Smooth muscle cell (in vitro differentiated cells): ENCODE data around the gene SPDYE1. TPM values are rescaled to one million over a fixed set of nuclear protein-coding genes. Genes with fewer than 3 reads are reported as not detected.

Source experiments
- DNase-seq: peaks from one replicate; lab custom pipeline; 2025; ENCODE audit not compliant: unreplicated experiment; lab: John Stamatoyannopoulos, UW
- H2AFZ ChIP-seq: fragments of 200-600 bp; sonication (generic); 2 replicates; pipeline ENCODE4 v1.6.0; 2016; ENCODE audit warnings: antibody characterized with exemption, low read depth, mild to moderate bottlenecking
- H3F3A ChIP-seq: fragments of 200-600 bp; sonication (generic); 2 replicates; pipeline ENCODE4 v1.6.0; 2017; ENCODE audit warnings: antibody characterized with exemption, low read depth
- H3K27ac ChIP-seq: fragments of 200-600 bp; sonication (generic); 2 replicates; pipeline ENCODE4 v1.5.1; 2016; ENCODE audit warnings: low read depth, mild to moderate bottlenecking
- H3K27me3 ChIP-seq: fragments of 200-600 bp; sonication (generic); 2 replicates; pipeline ENCODE4 v1.6.1; 2016; ENCODE audit warnings: low read depth, mild to moderate bottlenecking
- H3K36me3 ChIP-seq: fragments of 200-600 bp; sonication (generic); 2 replicates; pipeline ENCODE4 v1.5.1; 2016; ENCODE audit warnings: low read depth
- H3K4me1 ChIP-seq: fragments of 200-600 bp; sonication (generic); 2 replicates; pipeline ENCODE4 v1.5.1; 2016; ENCODE audit warnings: low read depth
- H3K4me2 ChIP-seq: fragments of 200-600 bp; sonication (generic); 2 replicates; pipeline ENCODE4 v1.6.0; 2016; ENCODE audit warnings: mild to moderate bottlenecking
- H3K4me3 ChIP-seq: fragments of 200-600 bp; sonication (generic); 2 replicates; pipeline ENCODE4 v1.5.1; 2016; ENCODE audit warnings: mild to moderate bottlenecking
- H3K79me2 ChIP-seq: fragments of 200-600 bp; sonication (generic); 2 replicates; pipeline ENCODE4 v1.6.0; 2016; ENCODE audit warnings: low read depth, mild to moderate bottlenecking
- H3K9ac ChIP-seq: fragments of 200-600 bp; sonication (generic); 2 replicates; pipeline ENCODE4 v1.6.0; 2016; ENCODE audit warnings: low read depth
- H3K9me3 ChIP-seq: fragments of 200-600 bp; sonication (generic); replicated peaks from 2 replicates; pipeline ENCODE4 v1.5.1; 2016; ENCODE audit warnings: low read depth
- H4K20me1 ChIP-seq: fragments of 200-600 bp; sonication (generic); 2 replicates; pipeline ENCODE4 v1.6.0; 2016; ENCODE audit warnings: low read depth
- CTCF ChIP-seq: fragments of 200-600 bp; sonication (generic); IDR thresholded peaks from 2 replicates; pipeline ENCODE4 v1.5.1; 2017; ENCODE audit warnings: borderline replicate concordance, mild to moderate bottlenecking, antibody characterized with exemption; ENCODE audit not compliant: insufficient read depth, poor library complexity, severe bottlenecking
- WGBS: methylation state at CpG from one replicate; pipeline ENCODE4 v1.1.7; 2016; ENCODE audit warnings: low lambda C conversion rate; 5-methylcytosine and 5-hydroxymethylcytosine counted together
- polyA plus RNA-seq: library from polyadenylated mRNA; unstranded; fragments of >200 nt; fragmentation: Nextera tagmentation; extraction: Ambion mirVana; gene quantifications from 2 replicates; pipeline ENCODE4 v1.2.1, GENCODE V29; 2016
- total RNA-seq: library from RNA; depleted of rRNA; stranded (reverse); fragments of >200 nt; gene quantifications from 2 replicates; pipeline ENCODE4 v1.2.3, GENCODE V29; 2014

Gene SPDYE1
- total and polyA plus RNA-seq, 2 experiments from 2014 or later, result 0.15 TPM; not detected in 1

GRCh38 chr7:44057181-44057848 lies 59.6 kb downstream of the SPDYE1 start:
- DNase-seq, result no peak
- 92% methylated on average over 11 of the region's 11 CpGs for WGBS
- Histone ChIP-seq H4K20me1 (peaks cover 56% of the 10 kb centered on the region), H3K27ac (no peak overlapping the region), H3K9ac (no peak overlapping the region), H3K9me3 (no peaks in the 10 kb centered on the region), H3K4me1 (no peaks in the 10 kb centered on the region), H2AFZ (no peak overlapping the region), H3K27me3 (no peaks in the 10 kb centered on the region), H3K36me3 (peaks cover 6% of the 10 kb centered on the region), H3K4me3 (no peak overlapping the region), H3K79me2 (peaks cover 3% of the 10 kb centered on the region), H3K4me2 (no peak overlapping the region), H3F3A (no peaks in the 10 kb centered on the region)
- TF ChIP-seq CTCF, result no peak

GRCh38 chr7:44057849-44058758 lies 60.4 kb downstream of the SPDYE1 start:
- no peak overlapping the region for H3K27ac ChIP-seq
- no peaks in the 10 kb centered on the region for H3F3A ChIP-seq
- H3K4me1 ChIP-seq, result no peaks in the 10 kb centered on the region
- H3K9ac ChIP-seq, result no peak overlapping the region
- H4K20me1 ChIP-seq, result peaks cover 50% of the 10 kb centered on the region
- H3K36me3 ChIP-seq, result peaks cover 6% of the 10 kb centered on the region
- H3K9me3 ChIP-seq, result no peaks in the 10 kb centered on the region
- no peak for DNase-seq
- no peak overlapping the region for H2AFZ ChIP-seq
- H3K4me3 ChIP-seq, result no peak overlapping the region
- no peak for TF ChIP-seq CTCF
- H3K79me2 ChIP-seq, result peaks cover 3% of the 10 kb centered on the region
- 97% methylated on average over 30 of the region's 30 CpGs for WGBS
- no peaks in the 10 kb centered on the region for H3K27me3 ChIP-seq
- no peak overlapping the region for H3K4me2 ChIP-seq

GRCh38 chr7:44058759-44059218 lies 61.1 kb downstream of the SPDYE1 start:
- no peak overlapping the region for H3K9ac ChIP-seq
- H3K4me1 ChIP-seq, result no peaks in the 10 kb centered on the region
- peaks cover 46% of the 10 kb centered on the region for H4K20me1 ChIP-seq
- no peak for TF ChIP-seq CTCF
- H3K4me3 ChIP-seq, result no peak overlapping the region
- H3F3A ChIP-seq, result no peaks in the 10 kb centered on the region
- H3K9me3 ChIP-seq, result no peaks in the 10 kb centered on the region
- DNase-seq, result no peak
- no peak overlapping the region for H3K4me2 ChIP-seq
- no peaks in the 10 kb centered on the region for H3K27me3 ChIP-seq
- peaks cover 3% of the 10 kb centered on the region for H3K79me2 ChIP-seq
- peaks cover 6% of the 10 kb centered on the region for H3K36me3 ChIP-seq
- no peak overlapping the region for H3K27ac ChIP-seq
- 97% methylated on average over 7 of the region's 7 CpGs for WGBS
- no peak overlapping the region for H2AFZ ChIP-seq
